ENCODE data around the gene IQGAP2.

DNA sequence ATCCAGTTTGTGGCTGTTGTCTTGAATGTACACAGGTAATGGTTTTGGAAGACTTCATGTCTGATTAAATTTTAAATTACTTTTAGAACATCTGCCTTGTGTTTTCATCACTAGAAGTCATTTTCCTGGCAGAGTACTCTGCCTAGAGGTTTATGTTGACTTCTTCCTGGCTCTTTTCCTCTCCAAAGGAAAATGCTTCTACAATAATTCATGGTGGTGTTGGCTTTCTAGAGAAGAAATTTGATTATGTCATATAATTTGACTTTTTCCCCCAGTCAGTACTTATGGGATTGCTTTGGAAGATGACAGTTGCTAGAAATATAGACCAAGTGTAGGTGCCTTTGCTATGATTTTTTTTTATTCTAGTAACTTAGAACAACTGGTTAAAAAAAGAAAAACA lies 173.4 kb downstream of the IQGAP2 start:
- no peak for TF ChIP-seq POLR2A (conservative IDR thresholded peaks at IDR 0.05)
- TF ChIP-seq SREBF1 (IDR thresholded peaks at IDR 0.05; ENCODE audit: borderline replicate concordance, low read depth, low read length): no peak
- TF ChIP-seq CREB1 (IDR thresholded peaks at IDR 0.05): no peak
- TF ChIP-seq CREB1 (CRISPR knock-in tag; IDR thresholded peaks at IDR 0.05): no peak
- no peak for TF ChIP-seq TCF7 (IDR thresholded peaks at IDR 0.05; ENCODE audit: borderline replicate concordance)
- no peak for TF ChIP-seq KLF1 (tag; IDR thresholded peaks at IDR 0.05)
